GM12864 (cell line): Measurements from ENCODE around the gene ATP6V0D1.

ENCODE experiments used
- DNase-seq: peaks from one replicate; pipeline ENCODE4 v3.0.0-alpha.2; 2011; ENCODE audit warnings: low read depth
- H3K4me3 ChIP-seq: 2 replicates; pipeline ENCODE4 v1.5.1; 2011; ENCODE audit warnings: mild to moderate bottlenecking, low read depth, low read length, control low read depth
- CTCF ChIP-seq: IDR thresholded peaks from 2 replicates; pipeline ENCODE4 v1.5.1; 2011; ENCODE audit warnings: low read depth, mild to moderate bottlenecking, moderate library complexity, low read length, control low read depth, inconsistent platforms; ENCODE audit errors: missing control alignments

The ATP6V0D1 gene

GRCh38 chr16:67426950-67427349 is 54.0 kb downstream of the ATP6V0D1 start:
- no peak for DNase-seq
- no peak for TF ChIP-seq CTCF
- no peak overlapping the region for H3K4me3 ChIP-seq

GRCh38 chr16:67426022-67426421 is 54.9 kb downstream of the ATP6V0D1 start:
- no peak overlapping the region for H3K4me3 ChIP-seq
- TF ChIP-seq CTCF = no peak
- no peak for DNase-seq

GRCh38 chr16:67425580-67425979 is 55.4 kb downstream of the ATP6V0D1 start:
- DNase-seq = no peak
- no peak overlapping the region for H3K4me3 ChIP-seq
- no peak for TF ChIP-seq CTCF

GRCh38 chr16:67425061-67425460 is 55.9 kb downstream of the ATP6V0D1 start:
- H3K4me3 ChIP-seq = no peak overlapping the region
- TF ChIP-seq CTCF = no peak

GRCh38 chr16:67424261-67424615 is 56.7 kb downstream of the ATP6V0D1 start:
- no peak for DNase-seq
- no peak for TF ChIP-seq CTCF
- H3K4me3 ChIP-seq = no peak overlapping the region

More at GRCh38 chr16:67425061-67425460, 55.9 kb downstream of the ATP6V0D1 start:
- no peak for DNase-seq

GRCh38 chr16:67423611-67424260 is 57.2 kb downstream of the ATP6V0D1 start:
- TF ChIP-seq CTCF = no peak
- DNase-seq = no peak
- H3K4me3 ChIP-seq = no peak overlapping the region

- no peak for TF ChIP-seq CTCF
These were observed 57.9 kb downstream of the ATP6V0D1 start for GRCh38 chr16:67423015-67423414.

More at GRCh38 chr16:67423015-67423414, 57.9 kb downstream of the ATP6V0D1 start:
- no peak overlapping the region for H3K4me3 ChIP-seq
- no peak for DNase-seq
